Mesenteric fat pad (tissue), 1 donor: ENCODE data around the gene ARID3A. TPM values are rescaled to one million over a fixed set of nuclear protein-coding genes. Genes with fewer than 3 reads are reported as not detected.

Experiments used
- DNase-seq: peaks from one replicate; pipeline ENCODE4 v3.0.0-alpha.2; 2020; ENCODE audit warnings: low spot score
- total RNA-seq: library from RNA; stranded (reverse); fragmentation: NEBNext Ultra II Directional; extraction: Animal tissue kit (Norgen Biotek cat#: 25700); gene quantifications from one replicate; pipeline ENCODE4 v1.2.1, GENCODE V29; 2021
- donor health status: DM: yes; HTN: yes; CAD: no.

ARID3A gene
- total RNA-seq, 1 donor from 2014 or later = 19.5 TPM

DNA sequence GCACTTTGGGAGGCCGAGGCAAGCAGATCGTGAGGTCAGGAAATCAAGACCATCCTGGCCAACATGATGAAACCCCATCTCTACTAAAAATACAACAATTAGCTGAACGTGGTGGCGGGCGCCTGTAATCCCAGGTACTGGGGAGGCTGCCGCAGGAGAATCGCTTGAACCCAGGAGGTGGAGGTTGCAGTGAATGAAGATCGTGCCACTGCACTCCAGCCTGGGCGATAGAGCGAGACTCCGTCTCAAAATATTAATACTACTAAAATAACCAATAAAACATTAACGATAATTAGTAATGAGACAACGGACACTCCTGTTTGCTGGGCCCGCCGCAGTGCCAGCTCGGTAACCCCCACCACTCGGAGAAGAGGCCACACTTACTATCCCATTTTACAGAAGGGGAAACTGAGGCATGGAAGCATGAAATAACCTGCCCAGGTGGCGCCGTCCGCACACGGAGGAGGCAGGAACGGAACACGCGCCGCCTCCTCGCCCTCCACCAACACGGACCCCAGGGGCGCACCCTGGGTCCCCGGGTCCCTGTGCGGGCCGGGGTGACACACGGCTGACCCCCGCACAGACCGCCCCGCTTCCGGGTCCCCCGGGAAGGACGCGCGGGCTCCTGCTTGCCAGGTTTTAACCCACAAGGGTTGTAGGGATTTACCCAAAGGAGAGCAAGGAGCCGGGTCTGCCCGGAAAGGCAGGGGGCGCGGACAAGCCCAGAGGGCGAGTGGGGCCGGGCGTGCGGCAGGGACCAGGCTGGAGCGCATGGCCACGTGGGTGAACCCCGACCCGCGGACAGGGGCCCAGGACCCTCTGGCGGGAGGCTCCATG is 14.4 kb upstream of the ARID3A start:
- DNase-seq = no peak

DNA sequence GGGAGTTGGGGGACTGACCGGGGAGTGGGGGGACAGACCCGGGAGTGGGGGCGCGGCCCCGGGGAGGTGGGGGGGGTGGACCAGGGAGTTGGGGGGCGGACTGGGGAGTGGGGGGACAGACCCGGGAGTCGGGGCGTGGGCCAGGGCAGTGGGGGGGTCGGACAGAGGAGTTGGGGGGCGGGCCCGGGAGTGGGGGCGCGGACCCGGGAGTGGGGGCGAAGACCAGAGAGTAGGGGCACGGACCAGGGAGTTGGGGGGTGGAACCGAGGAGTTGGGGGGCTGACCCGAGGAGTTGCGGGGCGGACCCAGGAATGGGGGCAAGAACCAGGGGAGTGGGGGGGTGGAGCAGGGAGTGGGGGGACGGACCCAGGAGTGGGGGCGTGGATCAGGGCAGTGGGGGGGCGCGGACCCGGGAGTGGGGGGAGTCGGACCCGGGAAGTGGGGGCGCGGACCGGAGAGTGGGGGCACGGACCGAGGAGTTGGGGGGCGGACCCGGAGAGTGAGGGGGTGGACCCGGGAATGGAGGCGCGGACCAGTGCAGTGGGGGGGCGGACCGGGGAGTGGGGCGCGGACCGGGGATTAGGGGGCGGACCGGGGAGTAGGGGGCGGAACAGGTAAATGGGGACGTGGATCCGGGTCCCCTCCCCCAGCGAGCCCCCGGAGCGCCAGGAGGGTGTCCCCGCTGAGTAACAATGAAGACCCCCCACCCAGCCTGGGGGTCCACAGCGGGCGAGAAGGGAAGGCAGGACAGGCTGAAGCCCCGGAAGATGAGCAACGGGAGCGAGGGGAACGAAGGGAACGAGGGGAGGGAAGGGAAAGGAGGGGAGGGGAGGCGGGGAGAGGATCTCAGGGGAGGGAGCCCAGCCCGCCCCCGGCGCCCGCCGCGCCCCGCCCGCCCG is 13.4 kb upstream of the ARID3A start:
- DNase-seq = no peak

DNA sequence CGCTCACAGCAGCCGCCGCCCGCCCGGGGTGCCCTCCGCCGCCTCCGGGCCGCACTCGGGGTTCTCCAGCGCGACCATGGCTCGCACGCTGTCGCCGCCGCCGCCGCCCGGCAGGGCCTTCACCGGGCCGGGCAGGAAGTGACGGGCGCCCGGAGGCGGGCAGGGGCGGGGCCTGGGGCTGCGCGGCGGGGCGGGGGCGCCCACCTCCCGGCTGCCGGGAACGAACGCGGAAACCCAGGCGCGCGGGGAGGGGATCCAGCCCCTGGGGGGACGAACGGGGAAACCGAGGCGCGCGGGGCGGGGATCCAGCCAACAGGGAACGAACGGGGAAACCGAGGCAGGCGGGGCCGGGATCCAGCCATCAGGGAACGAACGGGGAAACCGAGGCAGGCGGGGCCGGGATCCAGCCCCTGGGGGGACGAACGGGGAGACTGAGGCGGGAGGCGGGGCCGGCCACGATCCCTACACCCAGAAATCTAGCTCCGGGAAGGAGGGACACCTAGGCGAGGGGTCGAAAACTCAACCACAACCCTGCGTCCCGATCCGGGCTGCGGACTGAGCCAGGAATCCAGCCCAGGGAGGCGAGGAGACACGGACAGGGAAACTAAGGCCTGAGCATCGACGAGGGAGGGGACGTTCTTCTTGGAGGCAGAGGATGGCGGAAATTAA is 12.6 kb upstream of the ARID3A start, which contains the start of gene R3HDM4:
TSS of gene R3HDM4 (minus strand) at position 140 of the 669 bp plus-strand sequence. CDS start at position 78, 62 bp downstream.
- peak; percentile 95 for DNase-seq

DNA sequence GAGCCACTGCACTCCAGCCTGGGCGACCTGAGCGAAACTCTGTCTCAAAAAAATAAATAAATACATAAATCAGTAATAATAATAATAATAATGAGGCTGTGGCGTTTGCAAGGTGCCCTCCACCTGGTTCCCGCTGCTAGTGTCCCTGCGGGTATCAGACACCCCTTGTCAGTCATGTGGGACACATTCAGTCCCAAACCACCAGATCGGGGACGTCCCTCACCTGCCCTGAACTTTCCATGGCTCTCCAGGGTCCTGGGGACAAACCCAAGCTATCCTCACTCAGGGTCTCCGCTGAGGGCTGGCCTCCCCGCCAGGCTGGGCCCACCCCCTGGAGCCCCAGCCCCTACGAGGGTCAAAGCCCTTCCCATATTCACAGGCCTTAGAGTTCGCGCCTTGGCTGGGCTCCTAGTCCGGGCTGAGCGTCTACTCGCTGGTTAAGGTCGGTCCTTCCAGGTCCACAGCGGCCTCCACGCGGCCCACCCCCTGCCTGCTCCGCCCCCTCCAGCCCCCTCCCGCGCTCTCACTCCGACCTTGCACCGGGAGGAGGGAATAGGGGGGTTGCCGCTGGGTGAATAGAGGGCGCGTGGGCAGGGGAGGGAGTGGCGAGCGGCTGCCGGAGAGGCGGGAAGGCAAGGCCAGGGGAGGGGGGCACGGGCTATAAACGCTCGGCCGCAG is 9.1 kb upstream of the ARID3A start:
- DNase-seq = no peak

DNA sequence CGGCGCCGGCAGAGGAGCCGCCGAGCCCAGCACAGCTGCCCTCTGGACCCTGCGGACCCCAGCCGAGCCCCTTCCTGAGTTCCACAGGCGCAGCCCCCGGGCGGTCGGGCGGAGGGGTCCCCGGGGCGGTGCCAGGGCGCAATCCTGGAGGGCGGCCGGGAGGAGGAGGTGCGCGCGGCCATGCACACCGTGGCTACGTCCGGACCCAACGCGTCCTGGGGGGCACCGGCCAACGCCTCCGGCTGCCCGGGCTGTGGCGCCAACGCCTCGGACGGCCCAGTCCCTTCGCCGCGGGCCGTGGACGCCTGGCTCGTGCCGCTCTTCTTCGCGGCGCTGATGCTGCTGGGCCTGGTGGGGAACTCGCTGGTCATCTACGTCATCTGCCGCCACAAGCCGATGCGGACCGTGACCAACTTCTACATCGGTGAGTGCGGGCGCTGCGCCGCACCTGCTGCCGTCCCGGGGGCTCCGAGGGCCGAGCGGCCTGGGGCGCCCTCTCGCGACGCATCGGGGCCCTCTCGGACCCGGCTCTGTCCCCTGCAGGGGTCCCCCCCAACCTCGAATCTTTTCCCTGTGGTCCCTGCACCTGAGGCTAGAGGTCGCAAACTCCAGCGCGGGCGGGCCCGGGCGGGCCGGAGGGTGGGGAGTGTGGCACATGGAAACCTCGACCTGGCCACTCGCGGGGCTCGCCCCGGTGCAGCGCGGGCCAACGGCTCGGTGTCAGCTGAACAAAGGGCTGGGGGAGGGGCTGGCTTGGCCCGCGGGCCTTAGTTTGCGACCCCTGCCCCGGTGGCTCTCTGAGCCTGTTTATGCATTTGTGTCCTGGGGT is 8.3 kb upstream of the ARID3A start, which contains the start of gene KISS1R:
TSS of gene KISS1R (plus strand) at position 11 of the 829 bp plus-strand sequence. CDS start at position 181, 170 bp downstream.
- no peak for DNase-seq

DNA sequence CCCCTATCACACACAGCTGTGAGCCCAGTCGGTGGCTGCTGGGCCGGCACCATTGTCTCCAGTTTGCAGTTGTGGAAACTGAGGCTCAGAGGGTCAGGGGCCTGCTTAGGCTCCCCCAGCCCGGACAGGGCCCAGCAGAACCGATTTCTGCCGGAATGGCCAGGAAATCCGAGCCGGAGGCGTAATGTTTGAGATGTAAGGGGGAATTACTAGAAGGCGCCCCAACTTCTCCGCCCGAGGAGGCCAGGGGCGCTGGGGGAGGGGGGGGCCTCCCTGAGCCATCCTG is 7.7 kb upstream of the ARID3A start:
- no peak for DNase-seq

DNA sequence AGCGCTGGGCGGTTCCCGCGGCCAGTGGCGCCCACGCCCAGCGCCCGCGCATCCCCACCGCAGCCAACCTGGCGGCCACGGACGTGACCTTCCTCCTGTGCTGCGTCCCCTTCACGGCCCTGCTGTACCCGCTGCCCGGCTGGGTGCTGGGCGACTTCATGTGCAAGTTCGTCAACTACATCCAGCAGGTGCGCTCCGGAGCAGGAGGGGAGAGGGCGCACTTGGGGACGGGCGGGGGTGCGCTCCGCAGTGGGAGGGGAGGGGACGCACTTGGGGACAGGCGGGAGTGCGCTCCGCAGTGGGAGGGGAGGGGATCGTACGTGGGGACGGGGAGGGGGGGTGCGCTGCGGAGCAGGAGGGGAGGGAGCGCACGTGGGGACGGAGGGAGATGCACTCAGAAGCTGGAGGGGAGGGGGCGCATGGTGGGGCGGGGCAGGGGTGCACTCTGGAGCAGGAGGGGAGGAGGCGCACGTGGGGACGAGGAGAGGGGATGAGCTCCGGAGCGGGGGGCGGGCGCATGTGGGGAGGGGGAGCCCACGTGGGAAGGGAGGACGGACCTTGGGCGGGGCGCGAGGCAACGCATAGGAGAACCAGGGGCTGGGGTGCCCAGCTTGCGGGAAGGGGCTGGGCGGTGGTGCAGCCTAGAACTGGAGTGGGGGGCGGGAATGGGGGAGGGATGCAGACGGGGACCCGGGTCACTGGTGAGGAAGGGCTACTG is 7.2 kb upstream of the ARID3A start:
- DNase-seq = no peak

DNA sequence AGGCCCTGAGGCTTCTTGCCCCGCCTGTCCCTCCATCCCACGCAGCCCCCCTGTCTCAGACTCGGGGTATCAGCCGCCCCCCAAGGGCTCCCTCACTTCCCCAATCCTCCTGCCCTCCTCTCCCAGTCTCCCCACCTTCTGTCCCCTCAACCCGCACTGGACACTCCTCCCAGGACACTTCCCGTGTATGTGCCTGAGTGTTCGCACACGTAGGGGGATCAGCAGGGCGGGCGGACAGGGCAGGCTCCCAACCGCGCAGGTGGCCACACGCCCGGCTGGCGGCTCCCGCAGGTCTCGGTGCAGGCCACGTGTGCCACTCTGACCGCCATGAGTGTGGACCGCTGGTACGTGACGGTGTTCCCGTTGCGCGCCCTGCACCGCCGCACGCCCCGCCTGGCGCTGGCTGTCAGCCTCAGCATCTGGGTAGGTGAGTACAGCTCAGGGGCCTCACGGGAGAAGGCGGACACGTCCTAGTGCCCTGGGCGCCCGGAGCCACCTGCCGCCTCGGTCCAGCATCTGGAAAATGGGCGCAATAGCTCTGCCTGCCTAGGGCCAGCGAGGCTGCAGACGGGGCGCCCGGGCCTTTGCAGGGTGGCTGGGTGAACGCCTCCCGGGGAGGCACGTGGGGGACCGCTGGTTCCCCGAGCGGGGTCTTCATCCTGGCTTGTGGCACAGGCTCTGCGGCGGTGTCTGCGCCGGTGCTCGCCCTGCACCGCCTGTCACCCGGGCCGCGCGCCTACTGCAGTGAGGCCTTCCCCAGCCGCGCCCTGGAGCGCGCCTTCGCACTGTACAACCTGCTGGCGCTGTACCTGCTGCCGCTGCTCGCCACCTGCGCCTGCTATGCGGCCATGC is 6.4 kb upstream of the ARID3A start:
- no peak for DNase-seq

DNA sequence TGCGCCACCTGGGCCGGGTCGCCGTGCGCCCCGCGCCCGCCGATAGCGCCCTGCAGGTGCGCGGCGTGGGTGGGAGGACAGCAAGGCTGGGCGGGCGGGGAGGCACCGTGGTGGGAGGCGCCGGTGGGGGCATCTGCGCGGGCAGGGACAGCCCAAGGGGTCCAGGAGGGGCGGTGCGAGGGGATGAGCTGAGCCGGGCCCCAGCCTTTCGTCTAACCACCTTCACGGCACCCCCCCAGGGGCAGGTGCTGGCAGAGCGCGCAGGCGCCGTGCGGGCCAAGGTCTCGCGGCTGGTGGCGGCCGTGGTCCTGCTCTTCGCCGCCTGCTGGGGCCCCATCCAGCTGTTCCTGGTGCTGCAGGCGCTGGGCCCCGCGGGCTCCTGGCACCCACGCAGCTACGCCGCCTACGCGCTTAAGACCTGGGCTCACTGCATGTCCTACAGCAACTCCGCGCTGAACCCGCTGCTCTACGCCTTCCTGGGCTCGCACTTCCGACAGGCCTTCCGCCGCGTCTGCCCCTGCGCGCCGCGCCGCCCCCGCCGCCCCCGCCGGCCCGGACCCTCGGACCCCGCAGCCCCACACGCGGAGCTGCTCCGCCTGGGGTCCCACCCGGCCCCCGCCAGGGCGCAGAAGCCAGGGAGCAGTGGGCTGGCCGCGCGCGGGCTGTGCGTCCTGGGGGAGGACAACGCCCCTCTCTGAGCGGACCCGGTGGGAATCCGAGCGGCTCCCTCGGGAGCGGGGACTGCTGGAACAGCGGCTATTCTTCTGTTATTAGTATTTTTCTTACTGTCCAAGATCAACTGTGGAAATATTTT is 5.6 kb upstream of the ARID3A start:
- no peak for DNase-seq

DNA sequence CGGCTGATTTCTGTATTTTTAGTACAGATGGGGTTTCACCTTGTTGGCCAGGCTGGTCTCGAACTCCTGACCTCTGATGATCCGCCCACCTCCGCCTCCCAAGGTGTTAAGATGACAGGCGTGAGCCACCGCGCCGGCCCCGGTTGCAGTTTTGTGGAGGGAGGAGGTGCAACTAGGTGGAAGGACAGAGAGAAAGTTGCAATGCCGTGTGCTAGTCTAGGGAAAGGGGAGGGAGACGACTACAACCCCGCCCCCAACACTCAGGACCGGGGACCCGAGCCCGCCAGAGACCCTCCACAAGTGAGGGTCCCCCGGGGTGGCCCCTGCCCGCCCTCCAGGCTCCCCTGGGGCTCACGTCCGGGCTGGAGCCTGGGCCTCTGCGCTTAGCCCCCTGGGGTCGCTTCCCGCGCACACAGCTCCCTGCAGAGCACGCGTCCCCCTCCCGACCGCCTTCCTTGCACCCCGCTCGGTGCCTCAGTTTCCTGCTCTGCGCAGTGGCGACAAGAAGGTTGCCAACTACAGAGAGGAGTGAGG is 1.2 kb upstream of the ARID3A start:
- DNase-seq = no peak

DNA sequence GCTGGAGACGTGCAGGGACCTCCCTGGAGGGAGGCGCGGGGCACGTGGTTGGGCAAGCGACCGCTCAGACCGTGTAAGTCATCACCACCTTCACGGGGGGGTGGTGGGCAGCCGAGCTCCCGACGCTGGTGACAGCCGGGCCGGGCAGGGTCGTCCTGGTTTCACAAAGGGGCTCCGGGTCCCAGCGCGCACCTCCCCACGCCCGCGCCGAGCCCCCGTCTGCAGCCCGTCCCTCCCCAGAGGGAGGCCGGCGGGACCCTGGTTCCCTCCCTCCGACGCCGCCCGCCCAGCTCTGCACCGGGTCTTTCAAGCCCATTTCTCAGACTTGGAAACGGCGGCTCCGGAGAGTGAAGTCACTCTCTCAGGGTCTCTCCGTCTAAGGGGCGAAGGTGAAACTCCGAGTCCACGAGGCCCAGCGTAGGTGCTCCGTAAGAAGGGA is 729 bp upstream of the ARID3A start:
- no peak for DNase-seq

DNA sequence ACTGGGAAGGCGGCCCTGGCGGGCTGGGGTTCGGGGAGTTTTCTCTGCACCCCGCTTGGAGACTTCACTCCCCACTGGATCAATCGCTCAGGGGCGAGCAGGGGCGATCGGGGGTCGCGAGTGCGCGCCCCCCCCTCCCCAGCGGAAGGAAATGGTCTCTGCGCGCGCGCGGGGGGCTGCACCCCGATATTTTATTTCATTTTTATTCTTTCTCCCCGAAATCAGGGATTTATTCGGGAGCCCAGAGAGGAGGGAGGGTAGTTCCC is 421 bp downstream of the ARID3A start:
- DNase-seq = no peak

DNA sequence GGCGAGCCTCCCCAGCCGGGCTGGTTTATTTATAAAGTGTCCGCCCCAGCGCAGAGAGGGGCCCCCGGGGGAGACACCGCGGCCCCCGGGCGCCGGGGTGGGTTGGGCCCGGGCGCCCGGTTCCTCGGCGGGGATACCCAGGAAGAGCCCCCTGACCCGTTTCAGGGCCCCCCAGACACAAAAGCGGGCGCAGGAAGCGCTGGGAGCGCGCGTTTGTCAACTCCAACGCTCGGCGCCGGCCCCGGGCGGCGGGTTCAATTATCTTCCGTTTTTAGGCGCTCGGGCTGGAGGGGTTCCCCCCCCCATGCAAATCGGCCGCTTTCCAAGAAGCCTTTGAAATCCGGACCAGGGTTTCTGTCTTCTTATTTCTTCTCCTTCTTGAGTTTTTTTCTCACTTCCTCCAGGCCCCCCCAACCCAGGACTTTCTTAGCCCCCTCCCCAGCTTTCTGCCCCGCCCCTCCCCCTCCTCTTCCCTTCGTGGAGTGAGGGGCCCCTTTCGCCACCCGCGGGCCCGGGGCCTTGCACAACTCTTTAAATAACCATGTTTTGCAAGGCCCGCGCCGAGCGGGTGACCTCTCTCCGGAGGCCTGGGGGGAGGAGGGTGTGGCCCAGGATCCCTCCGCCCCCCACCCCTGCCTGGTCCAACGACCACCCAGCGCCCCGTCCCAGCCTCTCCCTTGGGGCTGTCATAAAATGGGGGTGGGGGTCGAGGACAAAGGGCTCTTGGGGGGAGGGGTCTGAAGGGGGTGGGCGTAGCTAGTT is 935 bp downstream of the ARID3A start:
- DNase-seq = no peak

DNA sequence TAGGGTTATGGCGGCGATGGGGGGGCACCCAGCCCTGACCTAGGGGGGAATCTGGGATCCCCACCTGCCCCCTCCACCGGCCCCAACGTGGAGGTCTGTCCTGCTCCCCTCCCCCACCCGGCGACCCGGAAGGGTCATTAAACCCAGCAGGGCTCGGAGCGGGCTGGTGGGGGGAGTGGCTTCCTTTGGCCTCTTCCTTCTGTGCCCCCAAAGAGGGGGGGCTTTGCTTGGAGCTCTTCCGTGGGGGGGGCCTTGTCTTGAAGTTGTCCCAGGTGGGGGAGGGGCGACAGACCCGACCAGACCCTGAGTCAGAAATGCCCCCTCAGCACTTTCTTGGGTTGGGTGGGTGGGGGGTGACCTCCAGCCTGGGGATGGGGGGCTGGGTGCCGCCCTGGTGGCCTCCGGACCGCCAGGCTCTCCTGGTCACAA is 1.5 kb downstream of the ARID3A start:
- no peak for DNase-seq

DNA sequence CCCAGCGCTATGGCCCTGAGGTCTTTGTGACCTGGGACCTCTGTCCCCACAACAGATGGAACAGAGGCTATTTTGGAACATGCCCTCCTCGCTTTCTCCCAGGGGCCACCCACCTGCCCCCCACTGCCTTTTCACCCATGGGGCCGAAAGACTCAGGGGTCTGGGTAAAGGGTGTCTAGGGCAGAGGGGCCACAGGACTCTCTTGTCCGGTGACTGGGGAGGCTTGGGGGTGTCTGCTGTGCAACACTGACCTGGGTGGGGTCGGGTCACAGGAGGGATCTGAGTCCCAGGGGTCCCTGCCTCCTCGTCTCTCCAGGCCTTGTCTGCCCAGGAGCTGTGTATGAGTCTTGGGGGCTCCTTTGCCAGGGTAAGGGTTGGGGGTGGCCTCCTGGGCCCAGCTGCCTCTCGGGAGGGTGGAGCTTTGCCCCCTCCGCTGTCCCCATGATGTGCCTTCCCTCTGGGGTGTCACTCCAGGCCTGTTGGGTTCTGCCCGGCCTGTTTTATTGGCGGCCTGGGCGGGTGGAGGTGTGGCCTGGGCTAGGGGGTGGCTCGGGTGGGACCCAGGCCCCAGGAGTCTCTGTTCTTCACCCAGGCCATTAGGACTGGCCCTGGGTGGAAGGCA is 2.1 kb downstream of the ARID3A start:
- DNase-seq = no peak

DNA sequence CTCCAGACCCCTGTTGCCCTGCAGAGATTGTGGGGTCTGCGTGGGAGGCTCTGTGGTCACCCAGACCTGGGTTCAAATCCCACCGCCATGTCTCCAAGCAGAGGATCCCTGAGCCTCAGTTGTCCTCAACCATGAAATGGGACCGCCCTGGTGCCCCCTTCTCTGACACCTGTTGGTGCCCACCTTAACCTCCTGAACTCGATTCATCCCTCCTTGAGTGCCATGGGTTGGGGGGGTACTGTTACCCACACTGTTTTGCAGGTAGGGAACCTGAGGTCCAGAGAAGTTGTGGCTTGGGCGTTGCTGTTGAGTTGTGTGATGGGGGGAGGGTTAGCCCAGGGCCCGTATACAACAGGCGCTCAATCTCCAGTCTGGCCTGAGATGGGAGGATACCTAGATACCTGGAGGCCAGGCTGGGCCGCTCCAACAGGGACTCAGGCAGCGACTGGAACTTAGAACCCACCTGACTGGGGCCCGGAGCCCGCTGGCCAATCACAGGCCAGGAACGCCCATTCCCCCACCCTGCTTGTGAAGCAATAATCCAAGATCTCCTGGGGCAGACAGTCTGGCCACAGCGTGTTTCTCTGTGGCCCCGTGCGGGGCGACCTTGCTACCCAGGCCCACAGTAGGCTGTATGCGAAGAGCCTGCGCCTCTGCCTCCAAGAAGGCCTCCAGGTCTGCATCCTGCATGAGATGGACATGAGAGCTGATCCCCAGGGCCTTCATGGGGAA is 2.8 kb downstream of the ARID3A start:
- DNase-seq = no peak
